Thyroid gland (tissue), 4 donors: Measurements from ENCODE around the gene MYO5A. TPM values are rescaled to one million over a fixed set of nuclear protein-coding genes. Genes with fewer than 3 reads are reported as not detected.

Experiments
- DNase-seq, 2 donors: peaks; one replicate each; pipeline ENCODE4 v3.0.0-alpha.2; 2019
- H3K27ac ChIP-seq, 3 donors: fragments of 200-600 bp; sonication (generic); 1 replicate in 2 of 3; 2 replicates in 1 of 3; pipeline ENCODE4 v1.5.1; 2016 to 2019; ENCODE audit warnings: mild to moderate bottlenecking in 1 of 3, moderate library complexity in 1 of 3
- H3K27me3 ChIP-seq: fragments of 200-600 bp; sonication (generic); one replicate; pipeline ENCODE4 v1.5.1; 2019
- H3K36me3 ChIP-seq, 2 donors: fragments of 200-600 bp; sonication (generic); one replicate each; pipeline ENCODE4 v1.5.1; 2016 to 2019
- H3K4me1 ChIP-seq, 2 donors: fragments of 200-600 bp; sonication (generic); one replicate each; pipeline ENCODE4 v1.5.1; 2017 to 2019
- H3K4me3 ChIP-seq, 3 donors: fragments of 200-600 bp; sonication (generic); replicated peaks in 1 of 3; 1 replicate in 2 of 3; 2 replicates in 1 of 3; pipeline ENCODE4 v1.5.1; 2016; ENCODE audit warnings: mild to moderate bottlenecking in 1 of 3
- H3K9me3 ChIP-seq: fragments of 200-600 bp; sonication (generic); one replicate; pipeline ENCODE4 v1.5.1; 2017
- CTCF ChIP-seq, 6 experiments: fragments of 200-600 bp in 3 of 6; fragments of 450-650 bp in 3 of 6; sonication (generic) in 3 of 6; IDR thresholded peaks; one replicate each; pipeline ENCODE4 v1.5.1; 2016 to 2019; ENCODE audit warnings: antibody characterized with exemption in 6 of 6, mild to moderate bottlenecking in 2 of 6, inconsistent platforms in 1 of 6, moderate library complexity in 1 of 6
- POLR2A ChIP-seq, 2 donors: fragments of 450-650 bp; IDR thresholded peaks; one replicate each; pipeline ENCODE4 v1.6.1; 2017; ENCODE audit warnings: antibody characterized with exemption in 2 of 2, mild to moderate bottlenecking in 2 of 2, moderate library complexity in 1 of 2
- WGBS, 2 donors: methylation state at CpG; one replicate each; pipeline ENCODE4 v1.1.5; 2017; 5-methylcytosine and 5-hydroxymethylcytosine counted together
- intact Hi-C: fragments of 100-400 bp; cut with DNase I; formaldehyde crosslinking; loops from one replicate; pipeline ENCODE4 v1.15.1; 2023
- total RNA-seq, 4 donors: library from RNA; depleted of rRNA; stranded (reverse); fragments of >200 nt; gene quantifications; one replicate each; pipeline ENCODE4 v1.2.3, GENCODE V29; 2016

The MYO5A gene
- total RNA-seq, 4 donors from 2014 or later = 23.3 to 44.1 (median 34.7) TPM

- Histone ChIP-seq H3K4me3 (no peak overlapping the region), H3K27me3 (no peaks in the 10 kb centered on the region), H3K9me3 (no peaks in the 10 kb centered on the region), H3K4me1 (peaks cover 0 to 8% of the 10 kb centered on the region in 2 donors), H3K36me3 (no peaks in the 10 kb centered on the region), H3K27ac (no peak overlapping the region)
- WGBS, 2 donors = 70 to 72% methylated on average over 6 of the region's 6 CpGs
- TF ChIP-seq CTCF (IDR thresholded peaks at IDR 0.05) (no peak), POLR2A (IDR thresholded peaks at IDR 0.05) (no peak)
- no peak for DNase-seq
- intact Hi-C loops = no loop called here
These were observed 22.1 kb downstream of the MYO5A start for GRCh38 chr15:52506549-52506948.

GRCh38 chr15:52505151-52505550, 23.5 kb downstream of the MYO5A start:
- no peak overlapping the region for H3K27ac ChIP-seq
- TF ChIP-seq CTCF (IDR thresholded peaks at IDR 0.05) = no peak
- no peak for TF ChIP-seq POLR2A (IDR thresholded peaks at IDR 0.05)
- H3K36me3 ChIP-seq = no peaks in the 10 kb centered on the region
- intact Hi-C loops = no loop called here
- H3K4me1 ChIP-seq = no peaks in the 10 kb centered on the region
- H3K4me3 ChIP-seq = no peak overlapping the region
- 90 to 93% methylated on average over 6 of the region's 6 CpGs for WGBS, 2 donors
- H3K27me3 ChIP-seq = no peaks in the 10 kb centered on the region
- DNase-seq = no peak
- no peaks in the 10 kb centered on the region for H3K9me3 ChIP-seq

GRCh38 chr15:52503788-52504496, 24.7 kb downstream of the MYO5A start:
- 91 to 95% methylated on average over 5 of the region's 5 CpGs for WGBS, 2 donors
- Histone ChIP-seq H3K9me3 (no peaks in the 10 kb centered on the region), H3K4me3 (no peak overlapping the region), H3K4me1 (no peaks in the 10 kb centered on the region), H3K27me3 (no peaks in the 10 kb centered on the region), H3K36me3 (no peaks in the 10 kb centered on the region), H3K27ac (no peak overlapping the region)
- intact Hi-C loops = no loop called here
- DNase-seq = no peak
- TF ChIP-seq POLR2A (IDR thresholded peaks at IDR 0.05) = no peak
- TF ChIP-seq CTCF (IDR thresholded peaks at IDR 0.05) = no peak

- no peaks in the 10 kb centered on the region for H3K4me1 ChIP-seq
- H3K4me3 ChIP-seq = no peak overlapping the region
- no peak overlapping the region for H3K27ac ChIP-seq
- WGBS, 2 donors = 75 to 93% methylated on average over 1 of the region's 1 CpG
- intact Hi-C loops = no loop called here
- no peaks in the 10 kb centered on the region for H3K9me3 ChIP-seq
- H3K36me3 ChIP-seq = no peaks in the 10 kb centered on the region
- no peaks in the 10 kb centered on the region for H3K27me3 ChIP-seq
- no peak for DNase-seq
- TF ChIP-seq CTCF (IDR thresholded peaks at IDR 0.05) (no peak), POLR2A (IDR thresholded peaks at IDR 0.05) (no peak)
These were observed 26.1 kb downstream of the MYO5A start for GRCh38 chr15:52502608-52503007.

GRCh38 chr15:52499506-52499905, 29.2 kb downstream of the MYO5A start:
- H3K27me3 ChIP-seq = no peaks in the 10 kb centered on the region
- WGBS, 2 donors = 90 to 94% methylated on average over 3 of the region's 3 CpGs
- no peaks in the 10 kb centered on the region for H3K36me3 ChIP-seq
- TF ChIP-seq CTCF (IDR thresholded peaks at IDR 0.05) (no peak), POLR2A (IDR thresholded peaks at IDR 0.05) (no peak)
- intact Hi-C loops = no loop called here
- H3K4me3 ChIP-seq = no peak overlapping the region
- no peaks in the 10 kb centered on the region for H3K4me1 ChIP-seq
- no peaks in the 10 kb centered on the region for H3K9me3 ChIP-seq
- no peak for DNase-seq
- no peak overlapping the region for H3K27ac ChIP-seq
